ENCODE results near the gene TMEM120B.

- TF ChIP-seq CTCF (IDR thresholded peaks at IDR 0.05; ENCODE audit: low read depth, low read length) (no peak), EZH2phosphoT487 (IDR thresholded peaks at IDR 0.05; ENCODE audit: low read depth) (no peak)
Measured at GRCh38 chr12:121762269-121762668, 49.7 kb downstream of the TMEM120B start.

Data from OCI-LY3 (cell line).